ENCODE measurements around the gene RIPK3. TPM values are rescaled to one million over a fixed set of nuclear protein-coding genes. Genes with fewer than 3 reads are reported as not detected.

The RIPK3 gene
- total RNA-seq = 29.0 and 35.1 TPM in 2 replicates

DNA sequence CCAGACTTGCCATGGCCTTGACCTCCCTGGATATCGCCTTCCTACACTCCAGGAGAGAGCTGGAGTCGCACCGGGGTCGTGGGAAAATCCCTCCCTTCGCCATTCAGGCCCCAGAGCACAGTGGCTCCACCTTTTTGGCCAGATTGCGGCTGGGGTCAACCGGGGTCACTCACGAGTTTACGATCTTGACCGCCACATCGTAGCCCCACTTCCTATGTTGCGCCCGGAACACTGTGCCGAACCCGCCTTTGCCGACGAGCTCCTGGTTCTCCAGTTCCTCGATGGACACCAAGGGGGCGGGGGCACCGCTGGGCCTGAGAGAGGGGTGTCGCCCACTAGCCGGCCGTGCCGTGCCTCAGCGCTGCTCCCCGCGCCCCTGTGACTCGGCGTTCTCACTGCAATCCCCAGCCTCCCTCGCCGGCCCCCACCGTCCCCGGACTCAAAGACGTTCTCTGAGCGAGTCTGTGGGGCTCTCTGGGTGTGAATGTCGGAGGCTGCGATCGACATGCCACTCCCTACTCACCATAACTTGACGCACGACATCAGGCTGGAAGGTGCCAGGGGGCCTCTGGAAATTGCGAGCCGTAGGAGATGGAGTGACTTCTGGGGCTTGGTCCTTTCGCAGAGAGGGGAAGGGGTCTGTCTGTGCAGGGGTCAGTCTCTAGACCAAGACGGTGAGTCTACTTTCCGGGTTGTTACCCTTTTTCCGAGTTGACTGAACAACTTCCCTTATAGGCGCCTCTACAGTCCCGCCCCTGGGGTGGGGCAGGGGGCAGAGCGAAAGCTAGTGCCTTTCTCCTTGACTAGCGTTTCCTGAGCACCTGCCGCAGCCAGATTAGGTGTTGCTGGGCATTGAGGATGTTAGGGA is at the start of gene RIPK3:
TSS of gene RIPK3 (minus strand) at position 708 of the 868 bp plus-strand sequence. CDS start at position 543, 165 bp downstream.

DNA sequence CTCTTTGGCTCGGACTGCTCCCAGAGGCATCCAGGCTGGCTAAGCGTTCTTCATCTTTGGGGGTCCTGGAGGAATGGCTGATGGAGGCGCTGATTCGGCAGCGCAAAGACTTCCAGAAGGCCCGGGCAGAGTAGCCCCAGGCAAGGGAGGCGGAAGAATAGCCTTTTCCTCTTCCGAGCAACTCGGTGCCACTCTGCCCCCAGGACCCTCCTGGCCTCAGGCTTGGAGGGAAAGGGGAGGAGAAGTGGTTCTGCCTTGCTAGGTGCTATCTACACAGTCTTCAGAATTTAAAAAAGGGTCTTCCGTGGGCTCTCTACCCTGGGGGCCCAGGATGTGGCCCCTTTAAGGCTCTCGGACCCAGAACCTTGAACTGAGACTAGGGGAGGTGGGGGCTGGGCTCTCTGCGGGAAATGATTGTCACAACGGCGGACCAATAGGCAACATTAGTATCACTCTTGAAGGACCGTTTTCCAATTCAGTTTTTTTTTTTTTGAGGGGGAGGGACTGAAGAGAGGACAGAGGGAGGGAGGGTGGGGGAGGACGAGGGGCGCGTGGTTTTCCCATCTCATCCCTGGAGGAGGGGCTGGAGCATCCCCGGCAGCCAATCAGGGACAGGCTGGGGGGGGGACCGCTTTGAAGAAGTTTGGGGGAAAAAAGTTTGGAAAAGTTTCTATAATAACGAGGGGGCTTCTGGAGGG is 27.9 kb upstream of the RIPK3 start, which contains the start of gene NFATC4:
TSS of gene NFATC4 (plus strand) at position 671 of the 698 bp plus-strand sequence. CDS start 157 bp downstream, outside the sequence.

DNA sequence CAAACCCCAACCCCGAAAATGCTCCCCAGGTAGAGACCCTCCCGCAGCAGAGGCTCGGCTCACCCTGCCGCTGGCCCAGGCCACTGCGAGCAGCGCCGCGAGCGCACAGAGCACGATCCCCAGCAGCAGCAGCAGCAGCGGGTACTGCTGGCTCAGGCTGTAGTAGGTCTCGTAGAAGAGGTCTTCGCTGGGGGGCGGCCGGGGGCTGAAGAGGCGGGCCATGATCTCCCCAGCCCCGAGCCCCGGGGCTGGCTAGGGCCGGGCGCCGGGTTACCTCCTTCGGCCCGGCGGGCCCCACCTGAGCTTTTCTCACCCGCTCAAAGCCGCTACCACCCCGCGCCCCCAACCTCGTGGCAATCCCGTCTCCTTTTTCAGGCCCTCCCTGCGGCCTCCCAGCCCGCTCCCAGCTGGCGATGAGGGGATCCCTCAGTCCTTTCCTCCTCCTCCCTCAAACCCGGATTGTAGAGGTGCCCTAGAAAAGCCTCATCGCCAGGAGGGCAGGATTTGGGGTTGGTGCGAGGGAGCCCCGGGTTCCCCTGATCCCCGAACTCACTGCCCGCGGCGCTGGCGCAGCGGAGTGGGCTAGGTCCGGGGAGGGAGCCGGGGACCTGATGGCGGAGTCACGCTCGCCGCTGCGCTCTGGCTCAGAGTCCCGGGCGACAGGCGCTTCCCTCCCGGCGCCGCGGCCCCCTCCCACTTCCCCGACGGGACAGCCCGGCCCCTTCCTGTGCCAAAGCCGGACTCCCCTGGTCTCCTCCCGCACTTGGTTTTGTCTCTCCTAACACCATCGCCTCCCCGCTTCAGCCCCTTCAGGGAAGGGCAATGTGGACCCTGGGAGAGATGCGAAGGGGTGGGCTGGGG is 5.1 kb downstream of the RIPK3 start, which contains the start of gene ADCY4:
TSS of gene ADCY4 (minus strand) at position 641 of the 861 bp plus-strand sequence. CDS start at position 222, 419 bp downstream.

DNA sequence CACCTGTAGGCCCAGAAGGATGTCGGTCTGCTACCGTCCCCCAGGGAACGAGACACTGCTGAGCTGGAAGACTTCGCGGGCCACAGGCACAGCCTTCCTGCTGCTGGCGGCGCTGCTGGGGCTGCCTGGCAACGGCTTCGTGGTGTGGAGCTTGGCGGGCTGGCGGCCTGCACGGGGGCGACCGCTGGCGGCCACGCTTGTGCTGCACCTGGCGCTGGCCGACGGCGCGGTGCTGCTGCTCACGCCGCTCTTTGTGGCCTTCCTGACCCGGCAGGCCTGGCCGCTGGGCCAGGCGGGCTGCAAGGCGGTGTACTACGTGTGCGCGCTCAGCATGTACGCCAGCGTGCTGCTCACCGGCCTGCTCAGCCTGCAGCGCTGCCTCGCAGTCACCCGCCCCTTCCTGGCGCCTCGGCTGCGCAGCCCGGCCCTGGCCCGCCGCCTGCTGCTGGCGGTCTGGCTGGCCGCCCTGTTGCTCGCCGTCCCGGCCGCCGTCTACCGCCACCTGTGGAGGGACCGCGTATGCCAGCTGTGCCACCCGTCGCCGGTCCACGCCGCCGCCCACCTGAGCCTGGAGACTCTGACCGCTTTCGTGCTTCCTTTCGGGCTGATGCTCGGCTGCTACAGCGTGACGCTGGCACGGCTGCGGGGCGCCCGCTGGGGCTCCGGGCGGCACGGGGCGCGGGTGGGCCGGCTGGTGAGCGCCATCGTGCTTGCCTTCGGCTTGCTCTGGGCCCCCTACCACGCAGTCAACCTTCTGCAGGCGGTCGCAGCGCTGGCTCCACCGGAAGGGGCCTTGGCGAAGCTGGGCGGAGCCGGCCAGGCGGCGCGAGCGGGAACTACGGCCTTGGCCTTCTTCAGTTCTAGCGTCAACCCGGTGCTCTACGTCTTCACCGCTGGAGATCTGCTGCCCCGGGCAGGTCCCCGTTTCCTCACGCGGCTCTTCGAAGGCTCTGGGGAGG is 28.9 kb downstream of the RIPK3 start, which contains the start of gene LTB4R:
TSS of gene LTB4R (plus strand) at position 857 of the 959 bp plus-strand sequence. CDS start 4,150 bp downstream, outside the sequence.

DNA sequence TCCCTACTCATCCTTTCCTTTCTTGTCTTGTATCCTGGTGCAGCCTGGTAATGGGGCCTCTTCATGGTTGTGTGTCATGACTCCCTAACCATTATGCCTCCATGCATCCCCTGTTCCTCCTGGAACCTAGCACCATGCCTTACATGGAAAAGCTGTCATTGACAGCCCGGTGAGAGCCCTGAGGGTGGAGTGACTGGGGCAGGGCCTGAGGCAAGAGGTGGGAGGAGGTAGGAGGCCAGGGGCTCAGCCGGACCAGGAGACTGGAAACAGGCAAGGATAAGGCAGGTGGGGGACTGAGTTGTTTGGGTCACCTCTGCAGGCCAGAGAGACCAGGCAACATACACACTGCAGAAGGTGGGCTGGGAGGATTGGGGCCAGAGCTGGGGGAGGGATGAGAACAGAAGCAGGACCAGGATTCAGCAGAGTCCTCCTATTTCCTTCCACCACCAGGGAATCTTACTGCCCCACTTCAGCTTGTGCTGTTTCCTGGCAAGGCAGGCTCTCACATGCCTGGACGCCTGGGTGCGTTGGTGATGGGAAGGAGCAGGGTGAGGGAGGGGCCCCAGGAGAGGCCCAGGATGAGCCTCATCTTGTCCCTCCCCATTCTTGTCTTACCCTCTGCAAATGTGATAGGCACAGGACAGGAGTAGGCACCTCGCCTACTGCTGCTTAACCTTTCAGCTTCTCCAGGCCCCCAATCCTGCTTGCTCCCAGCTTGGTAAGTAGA is 30.1 kb downstream of the RIPK3 start, which contains the start of gene LTB4R2:
TSS of gene LTB4R2 (plus strand) at position 603 of the 727 bp plus-strand sequence. CDS start 525 bp downstream, outside the sequence.

DNA sequence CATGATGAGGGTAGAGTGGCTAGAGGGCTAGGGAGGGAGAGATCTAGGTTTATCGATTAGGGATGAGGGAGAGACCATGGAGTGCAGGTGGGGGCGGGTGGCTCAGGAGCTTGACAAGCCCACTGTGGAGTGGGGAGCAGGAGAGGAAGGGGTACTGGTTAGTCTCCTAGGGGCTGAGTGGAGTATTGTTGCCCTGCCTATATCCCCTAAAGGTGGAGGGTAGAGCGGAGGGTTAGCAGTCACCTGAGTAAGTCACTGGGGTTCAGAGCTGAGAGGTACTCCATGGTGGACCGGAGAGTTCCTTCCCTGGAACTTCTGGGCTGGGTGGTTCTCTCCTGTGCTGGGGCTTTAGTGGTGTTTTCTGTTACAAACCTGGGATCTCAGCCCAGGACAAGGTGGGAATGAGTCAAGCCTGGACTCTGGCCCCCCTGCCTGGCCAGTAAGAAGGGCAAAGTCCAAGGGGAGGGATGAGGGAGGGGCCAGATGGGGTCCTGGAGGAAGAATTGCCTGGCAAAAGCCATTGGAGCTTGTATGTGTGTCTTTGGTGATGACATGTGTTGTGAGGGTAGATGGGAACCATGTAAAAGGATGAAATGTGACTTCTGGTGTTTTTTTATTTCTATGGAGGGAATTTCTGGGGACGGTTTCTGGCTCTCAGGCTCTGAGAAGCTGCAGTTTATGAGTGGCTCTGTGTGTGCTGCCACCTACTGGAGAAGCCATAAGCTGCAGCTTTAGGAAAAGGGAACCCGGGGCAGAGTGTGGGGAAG is 32.0 kb downstream of the RIPK3 start, which contains the start of gene CIDEB:
TSS of gene CIDEB (minus strand) at position 403 of the 767 bp plus-strand sequence. CDS start at position 284, 119 bp downstream.

DNA sequence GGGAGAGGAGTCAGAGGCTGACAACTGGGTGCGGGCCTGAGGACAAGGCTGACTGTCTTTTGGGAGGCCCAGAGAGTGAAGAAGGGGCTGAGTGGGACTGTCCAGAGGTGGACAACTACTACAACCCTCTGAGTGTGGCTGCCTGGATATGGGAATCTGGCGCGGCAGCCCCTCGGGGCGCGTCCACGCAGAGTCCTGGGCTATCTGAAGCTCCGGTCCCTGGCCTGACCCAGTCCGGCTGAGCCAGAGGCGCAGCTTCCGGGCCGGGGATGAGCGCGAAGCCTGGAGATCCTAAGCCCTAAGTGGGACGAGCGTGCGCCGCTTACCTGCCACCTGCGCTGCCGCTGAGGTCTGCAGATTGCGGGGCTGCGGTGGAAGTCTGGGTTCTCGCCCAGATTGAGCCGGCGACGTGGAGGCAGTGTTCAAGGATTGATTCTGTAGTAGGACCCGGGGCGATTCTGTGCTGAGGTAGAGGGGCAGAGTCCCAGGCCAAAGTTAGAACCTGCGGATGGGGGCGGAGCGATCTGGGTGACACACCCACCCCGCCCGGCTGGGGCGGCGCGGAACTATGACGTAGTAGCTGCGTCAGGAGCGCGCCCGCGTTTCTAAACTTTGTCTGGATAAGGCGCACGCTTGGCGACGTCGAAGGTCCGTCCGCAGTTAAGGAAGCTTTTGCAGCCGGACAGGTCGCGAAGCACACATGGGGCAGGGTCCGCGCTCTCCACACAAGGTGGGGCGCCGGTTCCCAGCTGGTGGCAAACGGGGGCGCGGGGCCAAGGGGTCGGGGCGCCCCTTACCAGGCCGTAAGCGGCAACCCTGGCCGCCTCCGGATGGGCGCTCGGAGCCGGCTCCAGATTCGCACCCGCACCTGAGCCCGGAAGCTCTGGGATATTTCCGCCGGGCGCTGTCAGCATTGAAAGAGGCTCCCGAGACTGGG is 40.3 kb downstream of the RIPK3 start, which contains the start of the genes DHRS1 and NOP9:
TSS of gene DHRS1 (minus strand) at position 526 of the 937 bp plus-strand sequence. CDS start 674 bp downstream, outside the sequence.
TSS of gene NOP9 (plus strand) at position 596 of the 937 bp plus-strand sequence. CDS start at position 701, 105 bp downstream.

Small RNAs within 50 kb of the gene (small RNA-seq; reads per million reads assigned to genes)
- not detected for gene RF00026

Other genes starting within 250 kb of the RIPK3 start
- 33.0 and 33.9 TPM in 2 replicates for gene PCK2, start 245.7 kb downstream of the RIPK3 start, total RNA-seq
- gene DCAF11, start 225.2 kb downstream of the RIPK3 start, total RNA-seq = 63.8 and 79.8 TPM in 2 replicates
- 0.97 and 1.8 TPM in 2 replicates for gene NRL, start 225.0 kb downstream of the RIPK3 start, total RNA-seq
- gene FITM1, start 209.3 kb downstream of the RIPK3 start, total RNA-seq = not detected in 2 replicates
- 114 and 128 TPM in 2 replicates for gene PSME1, start 203.8 kb downstream of the RIPK3 start, total RNA-seq
- gene EMC9, start 198.4 kb downstream of the RIPK3 start, total RNA-seq = 5.8 and 8.3 TPM in 2 replicates
- gene PSME2, start 193.4 kb downstream of the RIPK3 start, total RNA-seq = 59.1 and 63.8 TPM in 2 replicates
- 53.4 and 53.8 TPM in 2 replicates for gene RNF31, start 192.5 kb downstream of the RIPK3 start, total RNA-seq
- 136 and 154 TPM in 2 replicates for gene IRF9, start 178.7 kb downstream of the RIPK3 start, total RNA-seq
- 3.5 and 7.5 TPM in 2 replicates for gene REC8, start 167.9 kb downstream of the RIPK3 start, total RNA-seq
- 45.1 and 55.2 TPM in 2 replicates for gene IPO4, start 151.2 kb downstream of the RIPK3 start, total RNA-seq
- gene TM9SF1, start 144.6 kb downstream of the RIPK3 start, total RNA-seq = 76.5 and 83.1 TPM in 2 replicates
- 0.24 TPM in 1 of 2 replicates, not detected in the other for gene TSSK4, start 134.3 kb downstream of the RIPK3 start, total RNA-seq
- gene CHMP4A, start 126.5 kb downstream of the RIPK3 start, total RNA-seq = 19.1 and 25.4 TPM in 2 replicates
- 13.1 and 15.1 TPM in 2 replicates for gene MDP1, start 123.9 kb downstream of the RIPK3 start, total RNA-seq
- 48.7 and 73.2 TPM in 2 replicates for gene NEDD8, start 107.6 kb downstream of the RIPK3 start, total RNA-seq
- 67.0 and 74.5 TPM in 2 replicates for gene GMPR2, start 107.1 kb downstream of the RIPK3 start, total RNA-seq
- gene TINF2, start 97.4 kb downstream of the RIPK3 start, total RNA-seq = 68.9 and 75.8 TPM in 2 replicates
- gene TGM1, start 76.8 kb downstream of the RIPK3 start, total RNA-seq = 1.1 and 3.1 TPM in 2 replicates
- 26.1 and 28.4 TPM in 2 replicates for gene RABGGTA, start 68.4 kb downstream of the RIPK3 start, total RNA-seq
- gene DHRS1, start 40.2 kb downstream of the RIPK3 start, total RNA-seq = 20.9 and 22.6 TPM in 2 replicates
- 18.5 and 21.7 TPM in 2 replicates for gene NOP9, start 40.1 kb downstream of the RIPK3 start, total RNA-seq
- gene CIDEB, start 32.0 kb downstream of the RIPK3 start, total RNA-seq = 3.2 and 3.6 TPM in 2 replicates
- 6.7 and 7.5 TPM in 2 replicates for gene LTB4R2, start 29.9 kb downstream of the RIPK3 start, total RNA-seq
- gene LTB4R, start 28.5 kb downstream of the RIPK3 start, total RNA-seq = 1.3 and 2.6 TPM in 2 replicates
- 24.2 and 35.5 TPM in 2 replicates for gene ADCY4, start 4.9 kb downstream of the RIPK3 start, total RNA-seq
- gene NFATC4, start 28.2 kb upstream of the RIPK3 start, total RNA-seq = 285 and 343 TPM in 2 replicates
- 26.5 and 28.4 TPM in 2 replicates for gene NYNRIN, start 59.0 kb upstream of the RIPK3 start, total RNA-seq
- 0.97 and 4.4 TPM in 2 replicates for gene CBLN3, start 89.7 kb upstream of the RIPK3 start, total RNA-seq
- gene KHNYN, start 90.0 kb upstream of the RIPK3 start, total RNA-seq = 68.6 and 81.6 TPM in 2 replicates
- 8.9 and 10.7 TPM in 2 replicates for gene SDR39U1, start 102.8 kb upstream of the RIPK3 start, total RNA-seq
- gene CMA1, start 168.3 kb upstream of the RIPK3 start, total RNA-seq = not detected in 2 replicates
- gene CTSG, start 236.3 kb upstream of the RIPK3 start, total RNA-seq = not detected in 2 replicates